ENCODE measurements around the gene LARP7. TPM values are rescaled to one million over a fixed set of nuclear protein-coding genes. Genes with fewer than 3 reads are reported as not detected.

LARP7 gene
- total RNA-seq, 3 donors from 2014 or later (not counting 1 experiment from before 2014, with no cell fraction given) = 45.7 to 55.4 (median 48.4) TPM

- no peaks in the 10 kb centered on the region for H3K36me3 Mint-ChIP-seq
- no peak for TF ChIP-seq CTCF (IDR thresholded peaks at IDR 0.05)
- peaks cover 30 to 43% of the 10 kb centered on the region in 2 donors for H3K27me3 Mint-ChIP-seq (ENCODE audit: low read depth in 2 of 2)
- Histone ChIP-seq H3K4me1 (ENCODE audit: control insufficient read depth, insufficient read depth, low read length) (peaks cover 13% of the 10 kb centered on the region), H3K27me3 (ENCODE audit: control insufficient read depth, insufficient read depth, low read length) (peaks cover 44% of the 10 kb centered on the region), H3K36me3 (ENCODE audit: control insufficient read depth, insufficient read depth, low read length) (no peaks in the 10 kb centered on the region), H3K9me3 (ENCODE audit: control insufficient read depth, insufficient read depth, low read length) (no peaks in the 10 kb centered on the region), H3K4me3 (ENCODE audit: low read length) (no peak overlapping the region), H3K27ac (ENCODE audit: low read length) (no peak overlapping the region)
- H3K4me3 Mint-ChIP-seq = peak overlapping the region; percentile 77
- no peak overlapping the region for H3K27ac Mint-ChIP-seq
- peaks cover 15% of the 10 kb centered on the region in 2 donors for H3K4me1 Mint-ChIP-seq
- no peaks in the 10 kb centered on the region for H3K9me3 Mint-ChIP-seq
- ATAC-seq (no peak), DNase-seq (no peak)
- intact Hi-C loops (cut with micrococcal nuclease) = no loop called here
- WGBS (ENCODE audit: insufficient coverage) = 14% methylated on average over 4 of the region's 4 CpGs
Observed at GRCh38 chr4:112706840-112707207, 69.9 kb downstream of the LARP7 start.

Other genes starting within 250 kb of the LARP7 start
- gene NEUROG2, start 121.0 kb upstream of the LARP7 start, total RNA-seq = not detected
- 10 to 100 TPM; 13.0 to 25.9 (median 20.0) TPM for gene ZGRF1, start 234 bp upstream of the LARP7 start, total RNA-seq